GM18508 (cell line): ENCODE results near the gene PHLDB2.

Experiments
- ATAC-seq: cut with Tn5 transposase; IDR thresholded peaks from one replicate; pipeline ENCODE4 v1.9.1; 2021; ENCODE audit warnings: moderate number of reproducible peaks; ENCODE audit not compliant: insufficient read depth, unreplicated experiment

PHLDB2 gene

DNA sequence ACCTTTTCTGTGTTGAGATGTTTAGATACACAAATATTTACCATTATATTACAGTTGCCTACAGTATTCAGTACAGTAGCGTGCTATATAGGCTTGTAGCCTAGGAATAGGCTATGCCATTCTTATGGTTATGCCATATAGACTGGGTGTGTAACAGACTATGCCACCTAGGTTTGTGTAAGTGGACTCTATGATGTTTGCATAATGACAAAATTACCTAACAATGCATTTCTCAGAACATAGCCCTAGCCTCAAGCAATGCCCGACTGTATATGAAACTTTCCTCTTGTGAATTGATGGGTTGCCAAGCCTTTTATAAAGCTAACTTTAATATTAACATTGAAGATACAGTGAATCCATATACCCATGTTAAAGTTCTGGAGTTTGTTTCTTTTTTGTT is 10.3 kb upstream of the PHLDB2 start:
- ATAC-seq = no peak

DNA sequence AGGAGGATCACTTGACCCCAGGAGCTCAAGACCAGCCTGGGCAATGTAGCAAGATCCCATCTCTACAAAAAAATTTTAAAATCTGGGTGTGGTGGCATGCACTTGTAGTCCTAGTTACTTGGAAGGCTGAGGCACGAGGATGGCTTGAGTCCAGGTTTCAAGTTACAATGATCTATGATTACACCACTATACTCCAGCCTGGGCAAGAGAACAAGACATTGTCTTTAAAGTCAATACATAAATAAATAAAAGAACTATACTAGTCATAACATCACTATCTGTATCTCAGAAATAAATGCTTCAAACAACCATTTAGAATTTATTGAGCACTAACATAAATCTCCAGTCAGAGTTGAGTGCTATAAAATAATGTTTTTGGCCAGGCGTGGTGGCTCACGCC is 8.5 kb upstream of the PHLDB2 start:
- no peak for ATAC-seq

DNA sequence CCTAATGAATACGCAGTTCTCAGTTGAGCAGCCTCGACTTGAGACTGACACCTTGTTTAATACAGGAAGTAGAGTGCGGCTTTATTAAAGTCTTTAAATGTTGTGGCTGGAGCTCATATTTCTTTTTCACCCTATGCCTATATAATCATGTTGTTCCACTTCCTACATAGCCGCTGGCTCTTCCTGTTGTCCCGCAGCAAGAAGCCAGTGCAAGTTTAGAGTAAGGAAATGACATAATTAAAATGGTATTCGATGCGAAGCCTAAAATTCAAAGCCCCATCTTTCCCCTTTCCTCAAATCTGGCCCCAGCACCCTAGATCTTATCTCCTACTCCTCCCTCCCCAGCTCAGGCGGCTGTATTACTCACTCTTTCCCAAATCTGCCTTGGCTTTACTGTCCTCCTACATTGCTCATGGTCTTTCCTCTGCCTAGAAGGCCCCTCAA is 7.5 kb upstream of the PHLDB2 start:
- ATAC-seq = no peak

DNA sequence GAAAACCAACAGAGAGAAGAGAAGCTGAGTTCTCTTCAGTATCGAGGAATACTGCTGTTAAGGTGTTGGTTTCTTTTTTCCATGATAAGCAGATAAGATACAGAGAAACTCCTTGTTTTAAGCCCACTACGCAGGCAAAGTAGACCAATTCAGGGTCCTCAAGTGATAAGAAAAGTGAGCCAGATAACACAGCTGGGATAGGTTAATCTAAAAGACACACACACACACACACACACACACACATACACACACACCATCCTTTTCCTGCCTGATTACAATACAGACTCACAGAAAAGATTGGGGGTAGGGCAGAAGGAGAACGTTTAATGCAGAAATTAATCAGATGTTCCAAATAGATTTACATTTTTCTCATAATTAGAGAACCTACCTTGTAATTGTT is 6.5 kb upstream of the PHLDB2 start:
- ATAC-seq = no peak

DNA sequence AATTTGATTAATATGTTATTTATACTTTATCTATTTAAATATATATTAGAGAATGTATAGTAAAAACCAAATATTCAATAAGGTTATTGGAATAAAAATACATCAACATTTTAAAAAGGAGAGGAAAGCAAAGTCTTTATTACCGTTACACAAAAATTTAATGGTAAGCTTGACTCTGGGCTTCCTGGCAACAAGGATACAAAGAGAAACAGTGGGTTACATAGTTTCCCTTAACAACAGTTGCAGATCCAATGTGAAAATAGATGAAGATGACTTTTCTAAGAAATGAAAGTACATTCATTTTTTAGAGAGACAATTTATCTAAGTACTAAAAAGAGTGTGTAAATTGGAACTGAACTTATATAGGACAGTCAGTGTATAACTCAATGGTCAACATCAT is 6.0 kb upstream of the PHLDB2 start:
- no peak for ATAC-seq

DNA sequence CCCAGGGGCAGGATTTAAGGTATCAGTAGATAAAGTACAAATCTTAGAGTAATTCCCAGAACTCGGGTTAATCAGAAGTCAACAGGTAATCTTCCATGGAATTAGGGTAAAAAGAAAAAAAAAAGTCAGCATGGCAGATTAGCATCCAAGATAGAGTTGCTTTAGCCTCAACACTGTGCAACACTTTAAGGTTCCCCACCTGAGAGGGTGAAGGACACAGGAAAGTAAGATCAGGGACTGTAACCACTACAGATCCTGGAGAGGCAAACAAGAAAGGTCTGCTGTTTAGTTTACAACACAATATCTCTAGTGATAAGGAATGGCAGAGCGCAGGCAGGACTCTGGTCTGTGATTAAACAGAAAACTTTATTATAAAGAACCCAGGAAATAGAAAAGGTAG is 4.1 kb upstream of the PHLDB2 start:
- no peak for ATAC-seq

DNA sequence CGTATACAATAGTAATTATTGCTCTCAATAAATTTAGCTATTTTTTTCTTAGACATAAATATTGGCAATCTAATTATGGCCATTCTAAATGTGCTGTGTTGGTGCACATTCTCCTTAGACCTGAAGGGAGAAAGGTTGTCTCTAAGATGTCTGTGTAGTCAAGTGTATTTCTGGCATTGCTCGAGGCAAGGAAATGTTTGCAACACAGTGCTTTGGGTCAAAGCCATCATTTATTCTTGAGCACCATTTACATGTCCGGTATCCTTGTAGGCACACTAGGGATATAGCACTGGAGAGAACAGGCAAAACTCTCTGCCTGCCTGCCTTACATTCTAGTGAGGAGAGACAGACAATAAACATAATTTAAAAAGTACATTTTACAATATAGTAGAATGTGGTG is 2.6 kb upstream of the PHLDB2 start:
- ATAC-seq = no peak

DNA sequence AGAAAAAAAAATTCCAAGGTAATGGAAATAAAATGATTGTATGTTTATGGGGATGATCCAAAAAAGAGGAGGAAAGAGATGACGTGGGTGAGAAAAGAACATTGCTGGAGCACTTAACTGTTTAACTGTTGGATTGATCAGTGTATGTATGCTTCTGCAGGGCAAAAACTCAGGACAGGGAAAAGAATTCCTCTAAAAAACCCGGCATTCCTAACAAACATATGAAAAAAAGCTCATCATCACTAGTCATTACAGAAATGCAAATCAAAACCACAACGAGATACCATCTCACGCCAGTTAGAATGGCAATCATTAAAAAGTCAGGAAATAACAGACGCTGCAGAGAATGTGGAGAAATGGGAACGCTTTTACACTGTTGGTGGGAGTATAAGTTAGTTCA is 1.6 kb upstream of the PHLDB2 start:
- ATAC-seq = no peak

DNA sequence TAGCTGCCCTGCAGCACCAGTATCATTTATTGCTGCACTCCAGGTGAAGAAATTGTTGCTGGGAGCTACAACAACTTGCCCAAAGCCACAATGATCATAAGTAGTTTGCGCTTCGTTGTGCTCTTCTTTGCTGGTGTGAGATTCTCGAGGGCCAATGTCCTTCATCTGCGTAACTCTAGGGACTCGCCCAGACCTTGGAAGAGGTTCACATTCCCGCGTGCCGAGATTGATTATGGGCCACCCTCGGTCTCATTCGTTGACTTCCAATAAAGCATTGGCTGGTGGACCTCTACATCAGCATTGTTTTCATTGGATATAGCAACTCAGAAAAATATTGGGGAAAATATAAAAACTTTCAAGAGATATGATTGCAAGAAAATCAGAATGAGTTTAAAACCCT is 423 bp upstream of the PHLDB2 start:
- no peak for ATAC-seq

DNA sequence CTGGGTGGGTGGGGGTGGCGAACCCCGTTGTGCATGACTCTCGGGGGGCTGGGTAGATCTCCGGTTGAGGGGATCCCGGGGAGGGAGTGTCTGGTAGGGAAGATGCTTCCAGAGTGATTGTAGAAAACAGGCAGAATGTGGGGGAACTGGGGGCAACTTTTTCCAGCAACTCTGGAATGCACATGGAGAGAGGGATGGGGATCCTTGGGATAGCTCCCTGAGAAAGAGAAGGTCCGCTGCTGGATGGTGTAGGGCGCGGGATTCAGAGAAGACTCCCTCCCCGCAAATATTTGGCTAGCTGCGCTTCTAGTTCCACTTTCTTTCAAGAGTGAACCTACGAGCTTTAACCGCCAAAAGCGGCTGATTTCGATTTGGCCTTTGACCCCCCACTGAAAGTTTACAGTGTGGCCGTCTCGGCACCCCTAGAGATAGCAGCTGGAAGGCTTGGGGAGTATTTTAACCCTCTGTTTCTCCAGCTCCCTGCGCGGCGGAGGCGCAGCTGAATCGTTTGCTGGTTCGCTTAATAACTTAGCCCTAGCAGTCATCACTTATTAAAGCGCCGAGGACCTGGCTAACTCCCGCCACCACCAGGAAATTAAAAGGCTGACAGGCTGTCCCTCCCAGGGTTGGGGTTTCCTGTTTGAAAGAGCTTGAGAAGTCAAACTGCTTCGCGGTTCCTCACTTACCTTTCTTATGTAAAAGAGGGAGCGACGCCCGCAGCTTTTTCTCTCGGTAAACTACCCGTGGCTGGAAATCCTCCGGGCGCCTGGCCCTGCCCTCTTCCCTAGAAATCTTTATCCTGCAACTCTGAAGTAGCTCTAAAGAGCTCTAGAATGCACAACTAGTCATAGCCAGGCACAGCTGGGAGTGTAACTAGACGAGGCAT is 1.2 kb downstream of the PHLDB2 start:
- ATAC-seq = peak; percentile 94

DNA sequence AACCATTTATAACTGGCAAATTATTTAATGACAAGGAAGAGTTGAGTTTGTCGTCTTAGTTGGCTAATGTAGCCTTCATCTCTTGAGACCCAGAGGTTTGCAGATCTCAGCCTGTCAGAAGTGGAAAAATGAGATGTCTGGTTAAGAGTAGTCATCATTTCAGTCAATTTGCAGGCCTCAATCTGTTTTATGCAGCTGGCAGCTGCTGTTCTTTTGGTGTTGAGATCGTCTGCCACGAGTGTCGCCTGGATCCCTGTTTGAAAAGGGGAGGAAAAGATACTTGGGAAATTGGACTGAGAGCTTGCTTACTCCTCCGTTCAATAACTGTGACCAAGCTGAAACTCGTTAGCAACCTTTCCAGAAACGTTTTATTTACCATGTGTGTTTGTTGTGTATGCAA is 2.3 kb downstream of the PHLDB2 start:
- ATAC-seq = no peak

DNA sequence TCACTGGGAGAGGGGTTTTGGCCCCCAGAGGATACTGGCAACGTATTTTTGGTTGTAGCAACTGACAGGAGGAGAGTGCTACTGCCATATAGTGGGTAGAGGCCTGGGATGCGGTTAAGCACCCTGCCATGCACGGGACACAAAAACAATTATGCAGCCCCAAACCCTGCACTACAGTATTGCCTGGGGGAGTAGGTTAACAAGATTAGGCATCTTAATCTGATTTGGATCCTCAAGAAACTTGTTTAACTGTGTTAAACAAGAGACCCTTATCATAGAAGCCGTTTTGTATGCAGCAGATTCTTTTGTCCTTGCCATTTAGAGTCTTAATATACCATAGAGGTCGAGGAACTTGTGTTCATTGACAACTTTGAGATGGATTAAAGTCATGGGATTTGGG is 3.4 kb downstream of the PHLDB2 start:
- ATAC-seq = no peak

DNA sequence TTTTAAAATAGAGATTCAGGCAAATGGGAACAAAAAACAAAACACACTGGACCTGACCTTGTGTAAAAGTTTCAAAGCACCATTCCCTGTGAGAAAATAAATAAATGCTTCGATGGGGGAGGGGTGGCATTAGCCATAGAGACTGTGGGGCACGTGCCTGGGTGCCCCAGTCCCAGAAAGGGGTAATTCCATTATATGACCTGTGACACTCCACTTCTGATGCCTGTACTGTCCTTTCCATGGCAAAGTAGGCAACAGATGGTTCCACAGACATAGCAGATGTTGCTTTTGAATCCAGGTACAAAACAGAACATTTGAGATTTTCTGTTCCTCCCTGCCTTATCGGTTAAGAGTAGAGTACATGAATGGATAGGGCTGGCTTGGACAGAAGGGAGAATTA is 3.9 kb downstream of the PHLDB2 start:
- ATAC-seq = no peak

DNA sequence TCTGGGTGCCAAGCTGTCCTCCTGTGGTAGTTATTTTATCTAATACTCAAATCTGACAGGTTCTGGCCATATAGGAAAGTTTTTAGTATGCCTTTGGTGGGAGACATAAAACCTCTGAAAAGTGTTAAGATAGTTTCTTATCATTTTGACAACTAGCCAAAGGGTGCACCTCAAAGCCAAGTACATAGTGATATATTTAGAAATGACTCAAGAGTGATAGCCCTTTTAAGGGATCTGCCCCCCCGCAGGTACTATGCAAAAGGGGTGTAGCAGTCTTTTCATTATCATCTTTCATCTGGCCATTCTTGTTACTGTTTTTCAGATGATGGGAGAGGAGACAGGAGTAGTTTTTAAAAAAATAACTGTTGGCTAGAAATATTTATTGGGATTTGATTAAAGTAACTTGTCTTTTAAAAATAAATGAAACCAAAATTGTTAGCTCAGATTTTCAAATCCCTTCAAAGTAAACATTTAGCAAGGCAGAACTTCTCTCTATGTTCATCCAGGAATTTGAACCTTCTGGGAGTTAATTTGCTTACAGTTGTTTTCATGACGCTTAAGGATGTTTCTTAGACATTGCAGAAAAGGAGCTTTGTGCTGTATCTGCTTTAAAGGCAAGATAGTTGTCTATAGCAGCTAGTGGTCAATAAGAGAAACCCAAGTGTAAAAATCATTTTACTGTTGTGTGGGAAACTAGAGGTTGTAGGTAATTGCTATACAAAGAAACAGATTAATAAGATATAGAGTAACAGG is 5.1 kb downstream of the PHLDB2 start:
- no peak for ATAC-seq

DNA sequence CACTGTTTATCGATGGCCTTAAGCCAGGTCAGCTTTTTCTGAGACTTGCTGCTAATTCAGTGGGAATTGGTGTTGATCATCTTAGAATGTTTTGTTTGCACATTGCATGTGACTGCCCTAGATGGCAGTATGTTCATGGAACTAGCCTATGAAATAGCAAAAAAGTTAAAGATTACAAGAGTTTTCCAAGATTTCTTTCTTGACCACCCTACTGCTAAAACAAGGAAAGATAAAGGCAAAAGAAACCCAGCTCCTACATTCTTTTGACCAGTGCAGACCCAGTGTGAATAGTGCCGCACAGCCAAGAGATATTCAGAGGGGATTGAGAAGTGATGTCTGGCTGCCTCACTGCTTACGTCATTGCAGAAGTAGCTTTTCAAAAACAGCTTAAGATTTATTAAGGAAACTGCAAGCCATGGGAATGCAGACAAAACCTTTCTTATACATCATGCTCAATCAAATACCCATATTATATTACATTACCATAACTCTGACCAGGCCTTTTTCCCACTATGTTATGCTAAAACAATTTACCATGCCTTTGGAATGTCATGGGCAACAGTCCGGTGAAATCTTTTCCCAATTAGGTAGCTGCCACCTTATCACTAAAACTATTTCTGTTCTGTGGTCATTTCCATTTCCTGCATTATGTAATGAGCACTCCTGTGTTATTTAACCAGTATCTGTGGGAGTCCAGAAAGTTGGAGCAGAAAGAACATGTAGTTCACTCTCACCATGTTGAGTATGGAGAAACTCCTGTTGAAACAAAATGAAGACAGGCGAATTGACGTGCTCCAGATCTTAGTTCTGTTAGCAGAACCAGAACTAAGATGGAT is 6.0 kb downstream of the PHLDB2 start:
- no peak for ATAC-seq

DNA sequence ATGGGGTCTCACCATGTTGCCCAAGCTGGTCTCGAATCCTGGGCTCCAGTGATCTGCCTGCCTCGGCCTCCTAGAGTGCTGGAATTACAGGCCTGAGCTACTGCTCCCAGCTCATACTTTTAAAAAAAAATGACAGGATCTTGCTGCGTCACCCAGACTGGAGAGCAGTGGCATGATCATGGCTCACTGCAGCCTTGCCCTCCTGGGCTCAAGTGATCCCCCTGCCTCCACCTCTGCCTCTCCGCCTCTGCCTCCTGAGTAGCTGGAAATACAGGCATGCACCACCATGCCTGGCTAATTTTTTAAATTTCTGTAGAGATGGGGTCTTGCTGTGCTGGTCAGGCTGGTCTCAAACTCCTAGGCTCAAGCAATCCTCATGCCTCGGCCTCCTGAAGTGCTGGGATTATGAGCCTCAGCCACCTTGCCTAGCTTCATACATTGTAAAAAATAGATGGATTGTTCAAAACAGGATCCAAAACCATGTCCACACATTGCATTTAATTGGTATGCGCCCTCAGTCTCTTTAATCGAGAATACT is 8.9 kb downstream of the PHLDB2 start:
- ATAC-seq = no peak

DNA sequence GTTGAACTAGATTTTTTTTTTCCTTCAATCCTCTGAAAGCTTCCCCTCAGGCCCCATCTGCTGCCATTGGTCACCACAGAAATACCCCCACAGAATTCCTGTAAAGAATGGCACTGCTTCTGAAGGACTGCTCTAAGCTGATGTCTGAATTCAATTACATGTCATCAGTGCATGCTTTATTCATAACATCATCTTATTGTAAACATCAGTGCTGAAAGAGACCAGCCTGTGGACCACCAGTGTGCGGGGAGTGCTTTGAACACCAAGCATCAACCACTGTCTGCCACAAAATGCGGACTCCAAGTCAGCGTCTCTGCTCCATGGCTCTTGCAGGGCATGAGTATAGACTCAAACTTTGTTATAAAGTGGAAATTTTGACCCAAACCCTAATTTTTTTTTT is 11.6 kb downstream of the PHLDB2 start:
- ATAC-seq = no peak

DNA sequence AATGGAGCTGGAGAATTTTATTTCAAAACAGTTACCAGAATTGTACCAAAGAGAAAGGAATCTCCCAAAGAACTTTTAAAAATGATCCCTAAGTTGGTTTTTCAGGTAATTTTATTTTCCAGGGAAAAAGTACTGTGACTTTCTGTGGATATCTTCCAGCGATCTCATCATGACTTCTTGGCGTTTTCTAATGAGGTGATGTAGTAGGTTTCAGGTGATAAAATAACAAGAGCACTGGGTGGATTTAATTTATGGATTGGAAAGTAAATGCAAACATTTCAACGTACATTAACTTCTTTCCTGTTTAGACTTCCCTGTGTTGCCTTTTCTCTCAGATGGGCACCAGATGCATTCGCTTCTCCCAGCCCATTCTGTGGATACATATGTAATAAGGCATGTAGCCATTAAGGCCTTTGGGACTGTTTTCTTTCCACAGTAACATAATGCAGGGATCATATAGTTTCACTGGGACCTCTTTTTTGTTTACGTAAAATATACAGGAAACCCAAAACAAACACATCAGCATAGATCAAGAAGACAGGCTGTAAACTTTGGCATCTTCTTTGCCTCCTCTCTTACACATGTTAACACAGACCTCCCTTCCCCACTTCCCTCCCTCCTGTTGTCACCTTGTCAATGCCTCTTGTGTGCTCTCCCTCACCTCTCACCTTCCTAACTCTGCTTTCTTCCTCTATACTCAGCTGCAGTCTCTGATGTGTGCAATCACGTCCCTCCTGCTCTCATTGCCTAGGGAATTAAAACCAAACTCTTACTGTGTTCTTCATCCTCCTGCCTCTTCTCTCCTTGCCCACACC is 13.0 kb downstream of the PHLDB2 start:
- ATAC-seq = no peak

DNA sequence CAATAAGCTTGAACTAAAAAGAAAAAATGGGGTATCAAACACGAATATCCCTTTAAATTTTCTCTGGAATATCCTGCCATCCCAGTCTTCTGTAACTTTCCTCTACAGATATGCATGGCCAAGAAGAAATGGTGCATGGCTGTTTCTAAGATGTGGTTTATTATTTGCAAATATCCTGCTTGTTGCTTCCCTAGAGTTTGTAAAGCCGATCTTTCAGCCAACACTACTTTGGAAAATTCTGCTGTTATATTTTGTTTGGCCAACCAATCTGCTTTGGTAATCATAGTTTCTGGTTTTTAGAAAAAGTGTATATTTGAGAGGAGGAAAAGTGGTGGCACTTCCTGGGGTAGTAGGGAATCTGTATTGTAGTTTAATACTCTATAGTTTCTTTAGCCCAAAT is 13.9 kb downstream of the PHLDB2 start:
- no peak for ATAC-seq
